Stimulated activated CD8-positive, alpha-beta memory T cell treated with anti-CD3 and anti-CD28 coated beads, Interleukin-4, amount 100 ng/mL, for 24 hours (primary cell): ENCODE results near the gene BAG5.
"Not testable (repeated sequence)": the region's sequence is repeated elsewhere in the genome, so short reads cannot be mapped to it uniquely, and the experiment has no call there.

Source experiments
- DNase-seq: peaks from one replicate; pipeline ENCODE4 v3.0.0-alpha.2; 2020; ENCODE audit warnings: low read depth

Gene BAG5, protein sequence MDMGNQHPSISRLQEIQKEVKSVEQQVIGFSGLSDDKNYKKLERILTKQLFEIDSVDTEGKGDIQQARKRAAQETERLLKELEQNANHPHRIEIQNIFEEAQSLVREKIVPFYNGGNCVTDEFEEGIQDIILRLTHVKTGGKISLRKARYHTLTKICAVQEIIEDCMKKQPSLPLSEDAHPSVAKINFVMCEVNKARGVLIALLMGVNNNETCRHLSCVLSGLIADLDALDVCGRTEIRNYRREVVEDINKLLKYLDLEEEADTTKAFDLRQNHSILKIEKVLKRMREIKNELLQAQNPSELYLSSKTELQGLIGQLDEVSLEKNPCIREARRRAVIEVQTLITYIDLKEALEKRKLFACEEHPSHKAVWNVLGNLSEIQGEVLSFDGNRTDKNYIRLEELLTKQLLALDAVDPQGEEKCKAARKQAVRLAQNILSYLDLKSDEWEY

DNA sequence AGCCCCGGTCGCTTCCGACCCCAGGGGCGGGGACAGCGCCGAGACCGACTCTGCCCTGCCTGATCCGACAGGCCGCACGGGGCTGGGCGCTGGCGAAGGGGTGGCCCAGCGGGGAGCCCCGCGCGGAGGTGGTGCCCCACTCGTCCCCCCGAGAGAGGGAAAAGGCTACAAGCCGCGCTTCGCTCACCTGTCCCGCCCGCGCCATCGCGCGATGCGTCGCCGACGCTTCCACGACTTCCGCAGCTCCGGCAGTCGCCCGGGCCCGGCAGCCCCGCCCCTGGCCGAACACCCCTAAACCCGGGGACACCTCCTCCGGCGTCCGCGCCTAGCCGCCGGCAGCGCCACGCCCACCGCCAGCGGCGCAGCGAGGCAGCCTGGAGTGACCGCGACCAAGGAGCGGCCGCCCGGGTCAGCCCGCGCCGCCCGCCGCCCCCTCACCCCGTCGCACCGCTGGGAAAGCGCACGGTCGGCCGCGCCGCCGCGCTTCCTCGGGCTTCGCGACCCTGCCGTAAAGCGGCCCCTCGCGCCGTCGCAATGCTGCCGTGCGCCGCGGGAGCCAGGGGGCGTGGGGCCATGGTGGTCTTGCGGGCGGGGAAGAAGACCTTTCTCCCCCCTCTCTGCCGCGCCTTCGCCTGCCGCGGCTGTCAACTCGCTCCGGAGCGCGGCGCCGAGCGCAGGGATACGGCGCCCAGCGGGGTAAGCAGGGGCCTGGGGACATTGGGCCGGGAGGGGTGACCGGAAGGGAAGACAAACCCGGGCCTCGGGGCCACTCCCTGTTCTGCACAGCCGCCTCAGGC is at the start of gene BAG5, which contains the start of gene COA8:
Gene BAG5, minus strand, starts transcription at position 229 of the 797 bp plus-strand sequence. CDS start 1,493 bp downstream, outside the sequence.
Gene COA8, plus strand, starts transcription at position 532 of the 797 bp plus-strand sequence. Its CDS starts 42 bp downstream, at position 574.
- peak; percentile 79 for DNase-seq

DNA sequence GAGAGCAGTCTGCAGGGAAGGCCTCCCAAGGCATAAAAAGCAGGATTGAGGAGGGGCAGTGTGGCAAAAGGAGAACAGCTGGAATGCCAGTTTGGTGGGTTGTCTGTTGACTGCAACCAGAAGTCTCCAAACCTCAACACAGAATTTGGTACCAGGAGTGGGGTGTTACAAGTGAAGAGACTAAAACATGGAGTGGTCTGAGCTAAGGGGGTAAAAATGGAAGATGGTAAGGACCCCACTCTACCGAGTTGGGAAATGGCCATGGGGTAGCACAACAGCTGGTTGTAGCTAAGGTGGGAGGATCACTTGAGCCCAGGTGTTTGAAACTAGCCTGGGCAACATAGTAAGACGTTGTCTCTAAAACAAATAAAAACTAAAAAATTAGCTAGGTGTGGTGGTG is 48.8 kb upstream of the BAG5 start:
- DNase-seq = no peak

DNA sequence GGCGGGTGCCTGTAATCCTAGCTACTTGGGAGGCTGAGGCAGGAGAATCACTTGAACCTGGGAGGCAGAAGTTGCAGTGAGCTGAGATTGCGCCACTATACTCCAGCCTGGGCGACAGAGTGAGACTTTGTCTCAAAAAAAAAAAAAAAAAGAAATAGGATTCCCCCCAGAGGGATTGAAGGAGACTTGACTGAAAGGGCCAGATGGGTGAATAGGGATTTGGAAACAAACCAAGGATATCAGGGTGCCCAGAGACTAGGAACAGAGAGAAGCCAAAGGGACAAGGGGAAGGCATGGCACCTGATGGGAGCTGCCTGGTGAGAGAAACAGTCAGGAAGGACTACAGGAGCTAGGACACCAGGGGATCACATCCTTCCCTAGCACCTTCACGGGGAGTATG is 46.6 kb upstream of the BAG5 start:
- not testable (repeated sequence) for DNase-seq

DNA sequence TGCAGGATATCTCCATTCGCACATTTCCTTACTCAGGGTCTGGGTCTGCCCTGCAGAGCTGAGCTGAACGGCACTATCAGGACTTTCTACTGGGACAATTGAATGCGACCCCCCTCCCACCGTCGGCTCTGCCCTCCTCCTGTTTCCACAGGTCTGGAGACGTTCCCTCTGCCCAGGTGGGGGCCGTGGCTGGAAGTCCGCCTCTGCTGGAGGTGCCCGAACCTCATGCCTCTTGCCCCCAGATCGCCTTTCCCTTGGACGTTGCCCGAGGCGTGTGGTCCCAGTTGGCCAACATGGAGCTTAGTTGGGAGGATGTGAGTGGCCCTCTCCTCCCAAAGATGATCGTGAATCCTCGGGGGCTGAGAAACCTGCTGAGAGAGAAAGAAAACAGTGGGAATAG is 45.4 kb upstream of the BAG5 start:
- no peak for DNase-seq

DNA sequence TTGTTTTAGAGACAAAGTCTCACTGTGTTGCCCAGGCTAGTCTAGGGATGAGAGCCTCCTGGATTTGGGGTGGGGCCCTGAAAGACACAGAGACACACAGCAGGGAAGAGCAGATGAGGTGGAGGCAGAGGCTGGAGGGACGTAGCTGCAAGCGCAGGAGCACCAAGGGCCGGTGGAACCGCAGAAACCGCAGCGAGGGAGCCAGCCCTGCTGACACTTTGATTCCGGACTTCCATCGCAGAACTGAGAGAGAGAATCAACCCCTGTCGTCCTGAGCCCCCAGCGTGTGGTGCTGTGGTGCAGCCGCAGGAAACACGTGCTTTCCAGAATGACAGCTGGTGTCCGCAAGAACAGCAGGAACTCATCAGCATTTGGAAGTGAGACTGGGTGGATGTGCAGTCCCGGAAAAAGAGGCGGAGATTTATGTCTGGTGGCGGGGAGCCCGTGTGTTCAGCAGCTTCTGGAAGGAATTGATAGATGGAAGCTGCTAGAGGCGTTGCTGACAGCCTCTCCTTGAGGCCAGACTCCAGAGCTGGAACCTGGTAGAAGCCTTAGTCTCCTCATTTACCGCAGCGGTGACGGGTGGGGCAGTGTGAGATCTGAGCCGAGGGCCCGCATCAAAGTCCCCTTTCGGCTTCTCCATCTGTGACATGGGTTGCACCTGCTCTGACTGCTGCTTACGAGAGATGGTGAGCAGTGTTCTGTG is 44.7 kb upstream of the BAG5 start:
- DNase-seq = peak; percentile 25

DNA sequence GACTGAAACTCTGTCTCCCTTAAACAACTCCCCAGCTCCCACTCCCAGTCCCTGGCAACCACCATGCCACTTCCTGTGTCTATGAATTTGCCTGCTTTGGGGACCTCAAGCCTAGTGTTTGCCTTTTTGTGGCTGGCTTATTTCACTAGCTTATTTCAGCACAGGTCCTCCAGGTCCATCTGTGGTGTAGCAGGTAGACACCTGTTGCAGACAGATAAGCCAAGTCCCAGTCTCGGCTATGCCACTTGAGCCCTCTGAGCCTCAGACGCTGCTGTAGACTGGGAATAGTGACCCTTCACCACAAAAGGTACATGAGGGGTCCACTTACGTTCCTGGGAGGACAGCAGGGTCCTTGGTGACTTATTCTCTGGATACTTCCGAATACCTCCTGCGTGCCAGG is 42.2 kb upstream of the BAG5 start:
- DNase-seq = no peak

DNA sequence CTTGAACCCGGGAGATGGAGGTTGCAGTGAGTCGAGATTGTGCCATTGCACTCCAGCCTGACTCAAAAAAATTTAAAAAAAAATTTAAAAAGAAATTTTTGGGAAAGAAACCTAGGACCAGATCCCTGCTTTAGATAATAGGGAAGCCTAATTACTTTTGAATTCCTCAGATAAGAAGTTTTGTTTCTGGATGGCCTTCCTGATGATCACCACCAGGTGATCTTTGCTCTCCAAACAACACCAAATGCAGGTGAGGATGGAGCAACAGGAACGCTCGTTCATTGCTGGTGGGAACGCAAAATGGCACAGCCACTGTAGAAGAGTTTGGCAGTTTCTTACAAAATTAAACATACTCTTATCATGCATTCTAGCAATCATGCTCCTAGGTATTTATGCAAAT is 38.0 kb upstream of the BAG5 start:
- no peak for DNase-seq

DNA sequence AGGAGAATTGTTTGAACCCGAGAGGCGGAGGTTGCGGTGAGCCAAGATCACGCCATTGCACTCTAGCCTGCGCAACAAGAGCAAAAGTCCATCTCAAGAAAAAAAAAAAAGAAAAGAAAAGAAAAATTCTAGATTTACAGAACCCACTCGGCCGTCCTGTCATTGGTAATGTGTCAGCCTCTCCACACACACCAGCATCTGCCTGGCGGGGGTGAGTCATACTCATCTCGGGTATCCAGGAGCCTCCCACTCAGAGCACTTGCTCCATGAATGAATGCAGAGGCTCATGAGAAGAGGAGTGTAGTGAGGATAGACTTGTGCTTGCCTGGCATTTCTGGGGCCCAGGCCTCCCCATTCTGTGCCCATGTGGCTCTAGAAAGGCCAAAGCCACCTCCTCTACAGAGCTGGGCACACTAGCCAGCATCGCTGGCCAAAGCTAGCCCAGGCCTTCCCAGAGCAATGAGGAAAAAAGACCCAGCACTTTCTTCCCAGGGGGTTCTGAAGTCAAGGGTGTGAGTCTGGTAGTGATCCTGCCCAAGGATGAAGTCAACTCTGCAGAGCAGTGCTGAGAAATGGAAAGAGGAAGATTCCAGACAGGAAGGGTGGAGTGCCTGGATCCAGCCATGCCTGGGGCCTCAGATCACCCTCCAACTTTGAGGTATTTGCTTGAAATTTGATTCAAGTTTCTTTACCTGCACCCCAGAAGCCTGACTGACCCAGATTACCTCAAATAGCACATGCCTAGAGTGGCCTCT is 35.3 kb upstream of the BAG5 start:
- no peak for DNase-seq

DNA sequence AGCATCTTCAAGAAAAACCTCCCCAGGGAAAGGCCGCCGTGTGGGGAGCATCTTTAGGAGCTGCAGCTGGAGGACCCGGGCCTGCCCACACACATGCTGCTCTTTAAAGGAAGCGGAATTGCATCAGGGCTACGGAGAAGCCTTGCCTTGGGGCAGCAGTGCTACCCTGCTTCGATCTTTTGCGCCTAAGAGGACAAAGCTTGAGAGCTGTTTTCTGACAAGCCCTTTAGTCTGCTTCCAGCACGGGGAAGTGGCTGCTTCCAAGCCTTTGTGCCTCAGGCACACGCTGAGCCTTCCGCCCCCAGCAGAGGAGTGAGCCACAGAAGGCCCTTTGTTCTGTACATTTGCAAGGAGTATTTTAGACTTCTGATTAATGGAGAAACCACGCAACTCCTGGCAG is 31.8 kb upstream of the BAG5 start:
- no peak for DNase-seq

DNA sequence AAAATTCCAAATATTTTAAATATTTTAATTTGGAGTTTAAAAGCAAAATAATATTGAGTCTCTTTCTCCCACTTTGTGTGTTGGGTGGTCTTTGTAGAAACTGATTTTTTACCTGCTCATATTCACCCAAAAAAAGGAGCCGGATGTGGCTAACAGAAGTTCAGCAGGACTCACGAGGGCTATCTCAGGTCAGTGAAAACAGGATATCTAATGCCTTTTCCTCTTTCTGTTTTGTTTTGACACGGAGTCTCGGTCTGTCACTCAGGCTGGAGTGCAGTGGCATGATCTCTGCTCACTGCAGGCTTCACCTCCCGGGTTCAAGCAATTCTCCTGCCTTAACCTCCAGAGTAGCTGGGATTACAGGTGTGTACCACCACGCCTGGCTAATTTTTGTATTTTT is 31.1 kb upstream of the BAG5 start:
- DNase-seq = no peak

DNA sequence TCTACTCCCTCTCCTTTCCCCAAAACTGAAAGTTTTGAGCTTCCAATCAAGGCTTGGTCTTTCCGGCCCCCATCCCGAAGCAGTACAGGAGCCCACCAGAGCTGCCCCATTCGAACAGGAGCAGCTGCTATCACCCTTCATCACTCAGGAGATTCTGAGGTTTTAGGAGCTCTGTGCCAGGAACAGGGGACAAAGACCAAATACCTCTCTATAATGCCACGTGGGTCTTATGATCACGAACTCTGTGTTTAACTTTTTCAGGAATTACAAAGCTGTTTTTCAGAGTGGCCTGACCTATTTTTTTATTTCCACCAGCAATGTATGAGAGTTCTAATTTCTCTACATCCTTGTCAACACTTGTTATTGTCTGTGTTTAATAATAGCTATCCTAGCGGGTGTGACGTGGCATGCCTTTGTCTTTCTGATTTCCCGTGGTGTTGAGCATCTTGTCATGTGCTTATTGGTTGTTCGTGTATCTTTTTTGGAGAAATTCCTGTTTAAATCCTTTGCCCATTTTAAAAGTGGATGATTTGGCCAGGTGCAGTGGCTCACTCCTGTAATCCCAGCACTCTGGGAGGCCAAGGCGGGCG is 22.0 kb upstream of the BAG5 start:
- DNase-seq = no peak

DNA sequence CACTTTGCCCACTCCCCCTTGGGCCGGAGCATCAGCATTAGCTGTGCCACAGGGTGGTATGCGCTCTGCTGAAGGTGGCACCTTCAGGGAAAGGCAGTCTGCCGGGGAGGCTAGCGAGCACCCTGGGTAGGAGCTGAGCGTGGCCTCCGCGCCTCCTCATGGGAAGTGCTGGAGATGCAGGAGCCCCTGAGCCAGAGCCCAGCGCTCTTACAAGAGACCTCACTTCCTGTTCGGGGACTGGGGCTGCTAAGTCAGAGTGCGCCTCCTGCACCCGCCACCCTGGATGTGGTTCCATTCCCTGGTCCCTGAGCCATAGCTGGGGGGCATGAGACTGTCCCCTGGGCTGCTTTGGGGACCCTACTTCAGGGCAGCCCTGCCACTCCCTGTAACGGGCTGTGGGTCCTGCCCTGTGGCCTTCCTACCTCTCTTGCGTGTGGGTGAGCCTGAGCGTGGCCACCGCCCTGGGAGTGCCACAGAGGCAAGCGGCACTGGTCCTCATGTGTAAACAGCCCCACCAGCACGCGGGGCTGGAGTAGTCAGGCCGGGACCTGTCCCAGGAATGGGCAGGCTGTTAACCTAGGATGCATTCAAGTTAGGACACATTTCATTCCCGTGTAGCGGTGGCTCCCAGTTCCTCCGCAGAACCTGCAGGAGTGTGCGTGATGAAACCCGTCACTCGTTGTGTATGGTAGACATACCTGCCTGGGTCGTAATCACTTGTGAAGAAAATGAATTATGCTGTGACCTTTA is 19.7 kb upstream of the BAG5 start:
- DNase-seq = no peak

DNA sequence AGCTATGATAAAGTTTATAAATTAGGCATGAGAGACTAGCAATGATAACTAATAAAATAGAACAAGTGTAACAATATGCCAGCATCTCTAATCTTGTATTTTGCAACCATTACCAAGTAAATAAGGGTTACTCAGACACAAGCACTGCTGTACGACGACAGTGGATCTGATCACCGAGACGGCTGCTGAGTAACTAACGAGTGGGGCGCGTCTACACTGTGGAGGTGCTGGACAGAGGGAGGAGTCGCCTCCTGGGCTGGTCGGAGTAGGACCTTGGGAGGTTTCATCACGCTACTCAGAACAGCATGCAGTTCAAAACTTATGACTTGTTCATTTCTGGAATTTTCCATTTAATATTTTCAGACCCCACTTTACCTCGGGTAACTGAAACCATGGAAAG is 18.7 kb upstream of the BAG5 start:
- DNase-seq = no peak

DNA sequence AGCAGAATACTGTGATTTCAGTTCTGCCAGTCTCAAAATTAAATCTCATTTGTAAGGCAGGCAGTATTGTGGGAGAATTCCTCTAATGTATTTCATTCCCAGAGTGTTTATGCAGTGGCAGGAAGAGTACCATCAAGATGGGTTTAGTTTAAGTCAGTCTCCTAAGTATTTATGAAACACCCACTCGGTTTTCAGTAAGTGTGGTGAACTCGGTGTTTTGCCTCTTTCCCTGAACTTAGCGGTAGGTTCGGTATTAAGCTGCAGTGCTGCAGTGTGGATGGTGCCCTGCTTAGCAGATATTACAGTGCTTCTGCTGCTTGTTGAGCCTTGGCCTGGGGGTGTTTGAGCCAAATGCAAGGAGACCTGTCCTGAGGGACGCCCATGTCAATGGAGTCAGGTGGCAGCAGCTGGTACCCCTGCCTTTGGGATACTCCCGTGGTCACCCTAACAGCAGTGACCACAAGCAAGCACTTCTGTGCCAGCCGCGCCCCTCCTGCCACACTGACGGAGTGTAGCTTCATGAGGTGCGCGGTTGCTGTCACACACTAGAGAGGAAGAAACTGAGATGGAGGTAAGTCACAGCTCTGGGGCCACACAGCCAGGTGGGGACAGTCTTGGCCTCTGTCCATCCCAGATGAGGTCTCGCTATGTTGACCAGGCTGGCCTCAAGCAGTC is 16.1 kb upstream of the BAG5 start:
- no peak for DNase-seq

DNA sequence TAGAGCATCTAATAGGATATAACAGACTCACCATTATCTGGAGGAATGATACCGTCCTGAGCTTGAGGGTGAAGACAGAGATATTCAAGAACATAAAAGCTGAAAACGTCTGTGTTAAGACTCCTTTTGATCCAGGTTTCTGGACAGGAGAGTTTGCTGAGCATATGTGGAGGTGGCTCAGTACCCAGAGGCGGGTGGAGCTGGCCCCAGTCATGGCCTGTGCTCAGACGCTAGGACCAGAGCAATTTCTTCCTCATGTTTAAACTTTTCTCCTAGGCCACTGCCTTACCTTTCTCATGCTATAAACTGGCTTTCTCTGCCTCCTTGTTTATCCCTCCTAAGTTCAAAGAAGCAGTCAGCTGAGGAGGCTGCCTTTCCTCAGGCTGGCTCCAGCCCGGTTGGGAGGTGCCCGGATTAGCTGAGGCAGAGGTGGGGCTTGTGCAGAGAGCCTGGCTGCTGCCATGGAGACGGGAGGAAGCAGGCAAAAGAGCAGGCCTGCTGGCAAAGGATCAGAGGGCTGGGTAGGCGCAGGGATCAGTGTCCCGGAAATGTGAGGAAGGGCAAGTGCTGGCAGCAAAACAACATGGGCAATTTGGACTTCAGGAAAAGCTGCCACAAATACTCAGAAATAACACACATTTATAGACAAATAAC is 14.0 kb upstream of the BAG5 start:
- DNase-seq = no peak

DNA sequence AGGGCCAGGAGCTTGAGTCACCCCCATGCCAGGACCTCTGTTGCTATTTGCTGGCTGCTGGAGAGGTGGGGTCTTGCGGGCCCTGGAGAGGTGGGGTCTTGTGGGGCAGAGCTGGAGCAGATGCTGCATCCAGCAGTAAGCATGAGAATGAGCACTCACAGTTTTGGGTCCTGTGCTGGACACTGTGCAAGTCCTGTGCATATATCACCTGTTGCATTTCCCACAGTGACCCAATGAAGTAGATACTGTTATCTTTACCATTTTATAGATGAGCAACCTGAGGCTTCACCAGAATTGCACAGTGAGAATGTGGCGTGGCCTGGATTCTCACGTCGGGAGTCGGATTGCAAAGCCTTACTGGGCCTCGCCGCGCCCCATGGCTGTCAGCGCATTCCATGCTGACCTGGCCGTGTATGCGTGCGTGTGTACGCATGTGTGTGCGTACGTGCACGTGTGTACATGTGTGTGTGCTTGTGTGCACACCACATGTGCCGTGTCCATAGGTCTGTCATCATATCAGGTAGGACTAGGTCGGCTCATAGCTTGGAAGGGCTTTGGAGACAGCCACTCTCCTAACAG is 12.3 kb upstream of the BAG5 start:
- no peak for DNase-seq

DNA sequence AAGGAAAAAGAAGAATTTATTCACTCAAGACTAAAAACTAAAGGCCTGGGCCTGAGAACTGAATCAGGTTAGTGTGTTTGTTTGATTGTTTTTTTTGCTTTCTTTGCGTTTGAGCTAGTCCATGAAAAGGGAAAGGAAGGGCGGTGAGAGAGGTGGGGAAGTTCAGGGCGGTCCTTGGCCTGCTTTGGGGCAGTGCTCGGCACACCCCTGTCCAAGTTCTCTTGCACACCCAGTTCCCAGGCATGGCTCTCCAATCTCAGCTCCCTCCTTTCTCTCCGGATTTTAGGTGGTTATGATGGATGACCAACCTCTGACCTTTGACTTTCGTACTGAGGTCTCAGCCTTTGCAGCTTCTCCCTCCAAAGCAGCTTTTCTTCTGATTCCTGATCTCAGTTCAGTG is 11.6 kb upstream of the BAG5 start:
- DNase-seq = no peak

DNA sequence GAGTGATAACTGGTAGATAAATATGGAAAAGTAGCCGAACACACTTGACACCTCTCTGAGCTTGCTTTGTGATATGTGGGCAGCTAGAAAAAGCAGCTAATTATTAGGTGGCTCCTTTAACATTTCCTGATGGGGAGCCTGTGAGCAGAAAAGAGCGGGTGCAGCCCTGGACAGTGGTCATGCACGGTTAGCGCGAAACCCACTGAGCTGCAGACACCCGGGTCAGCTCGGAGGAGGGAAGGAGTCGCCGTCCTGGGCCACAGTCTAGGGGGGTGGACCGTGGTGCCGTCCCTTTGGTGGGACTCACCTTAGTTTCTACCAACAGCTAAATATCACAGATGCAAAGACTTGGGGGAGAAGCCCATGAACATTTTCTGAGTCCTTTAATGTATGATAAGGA is 7.0 kb upstream of the BAG5 start:
- no peak for DNase-seq

DNA sequence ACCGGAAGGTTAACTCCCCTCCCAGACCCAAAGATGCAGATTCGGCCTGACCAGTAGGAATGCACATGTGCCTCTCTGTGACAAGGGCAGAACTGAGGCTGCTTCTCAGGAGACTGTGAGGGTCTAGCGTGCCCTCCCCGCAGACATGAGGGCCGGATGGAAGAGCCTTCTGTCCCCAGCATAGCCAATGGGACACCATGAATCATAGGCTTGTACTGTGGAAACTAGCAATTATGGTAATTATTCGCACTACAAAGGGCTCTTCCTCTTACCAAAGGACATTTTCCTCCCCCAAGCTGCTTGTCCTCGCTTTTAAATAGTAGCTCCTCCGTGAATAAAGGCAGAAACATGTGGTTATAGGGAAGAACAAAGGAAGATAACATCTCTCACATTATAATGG is 6.5 kb upstream of the BAG5 start:
- DNase-seq = no peak
